ENCODE measurements around the gene SOCS4. TPM values are rescaled to one million over a fixed set of nuclear protein-coding genes. Genes with fewer than 3 reads are reported as not detected.
A peak's percentile ranks its signal among the peaks of the same experiment; 100 is the strongest.

Gene SOCS4
- total RNA-seq, 4 donors from 2014 or later = 6.4 to 17.3 (median 12.1) TPM

DNA sequence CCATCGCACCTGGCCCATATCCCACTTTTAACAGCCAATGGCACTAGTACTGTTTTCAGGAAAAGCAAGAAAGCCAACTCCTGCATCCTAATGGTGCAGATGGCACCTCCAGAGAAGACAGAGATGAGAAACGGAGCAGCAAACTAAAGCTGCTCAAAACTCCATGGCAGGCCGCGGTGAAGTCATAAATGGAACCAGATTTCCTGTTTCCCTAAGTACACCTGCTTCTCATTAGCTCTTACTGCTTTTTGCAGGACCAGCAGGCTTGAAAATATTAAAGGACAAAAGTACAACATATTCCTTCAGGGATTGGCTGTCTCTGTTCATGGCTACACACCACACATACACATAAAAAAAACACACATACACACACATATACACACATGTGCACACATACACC, 65.3 kb downstream of the SOCS4 start:
- no peaks in the 10 kb centered on the region for H3K36me3 ChIP-seq
- peaks cover 0 to 33% (median 1%) of the 10 kb centered on the region in 4 donors for H3K4me1 ChIP-seq
- no peak overlapping the region for H3K4me3 ChIP-seq
- DNase-seq = no peak
- H3K27me3 ChIP-seq = no peaks in the 10 kb centered on the region
- TF ChIP-seq POLR2A (IDR thresholded peaks at IDR 0.05) (no peak), POLR2AphosphoS5 (IDR thresholded peaks at IDR 0.05) (no peak), EP300 (IDR thresholded peaks at IDR 0.05; ENCODE audit: low read depth) (no peak)
- TF ChIP-seq, protein P1, sequence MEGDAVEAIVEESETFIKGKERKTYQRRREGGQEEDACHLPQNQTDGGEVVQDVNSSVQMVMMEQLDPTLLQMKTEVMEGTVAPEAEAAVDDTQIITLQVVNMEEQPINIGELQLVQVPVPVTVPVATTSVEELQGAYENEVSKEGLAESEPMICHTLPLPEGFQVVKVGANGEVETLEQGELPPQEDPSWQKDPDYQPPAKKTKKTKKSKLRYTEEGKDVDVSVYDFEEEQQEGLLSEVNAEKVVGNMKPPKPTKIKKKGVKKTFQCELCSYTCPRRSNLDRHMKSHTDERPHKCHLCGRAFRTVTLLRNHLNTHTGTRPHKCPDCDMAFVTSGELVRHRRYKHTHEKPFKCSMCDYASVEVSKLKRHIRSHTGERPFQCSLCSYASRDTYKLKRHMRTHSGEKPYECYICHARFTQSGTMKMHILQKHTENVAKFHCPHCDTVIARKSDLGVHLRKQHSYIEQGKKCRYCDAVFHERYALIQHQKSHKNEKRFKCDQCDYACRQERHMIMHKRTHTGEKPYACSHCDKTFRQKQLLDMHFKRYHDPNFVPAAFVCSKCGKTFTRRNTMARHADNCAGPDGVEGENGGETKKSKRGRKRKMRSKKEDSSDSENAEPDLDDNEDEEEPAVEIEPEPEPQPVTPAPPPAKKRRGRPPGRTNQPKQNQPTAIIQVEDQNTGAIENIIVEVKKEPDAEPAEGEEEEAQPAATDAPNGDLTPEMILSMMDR (IDR thresholded peaks at IDR 0.05) = no peak
- H3K9me3 ChIP-seq = no peaks in the 10 kb centered on the region
- H3K27ac ChIP-seq = peak overlapping the region; percentile 64 to 73 (median 68)
- intact Hi-C loops (cut with DNase I; ENCODE audit: low total_unique reads) (no loop called here), in situ Hi-C loops (cut with MboI; ENCODE audit: low pct_ligation_motif_present in 1 of 4, low pct_unique_long_range_greater_than_20kb in 1 of 4, low sequenced_read_pairs in 3 of 4) (loop anchor here in 2 of 4 donors (5.0 to 10.0 kb wide), 2 partner anchors 62 to 65 kb away; no protein-coding TSS in a partner anchor)
- 61 to 95% methylated on average over 3 to 4 of the region's 4 CpGs for WGBS, 2 donors (ENCODE audit: low coverage in 1 of 2)

DNA sequence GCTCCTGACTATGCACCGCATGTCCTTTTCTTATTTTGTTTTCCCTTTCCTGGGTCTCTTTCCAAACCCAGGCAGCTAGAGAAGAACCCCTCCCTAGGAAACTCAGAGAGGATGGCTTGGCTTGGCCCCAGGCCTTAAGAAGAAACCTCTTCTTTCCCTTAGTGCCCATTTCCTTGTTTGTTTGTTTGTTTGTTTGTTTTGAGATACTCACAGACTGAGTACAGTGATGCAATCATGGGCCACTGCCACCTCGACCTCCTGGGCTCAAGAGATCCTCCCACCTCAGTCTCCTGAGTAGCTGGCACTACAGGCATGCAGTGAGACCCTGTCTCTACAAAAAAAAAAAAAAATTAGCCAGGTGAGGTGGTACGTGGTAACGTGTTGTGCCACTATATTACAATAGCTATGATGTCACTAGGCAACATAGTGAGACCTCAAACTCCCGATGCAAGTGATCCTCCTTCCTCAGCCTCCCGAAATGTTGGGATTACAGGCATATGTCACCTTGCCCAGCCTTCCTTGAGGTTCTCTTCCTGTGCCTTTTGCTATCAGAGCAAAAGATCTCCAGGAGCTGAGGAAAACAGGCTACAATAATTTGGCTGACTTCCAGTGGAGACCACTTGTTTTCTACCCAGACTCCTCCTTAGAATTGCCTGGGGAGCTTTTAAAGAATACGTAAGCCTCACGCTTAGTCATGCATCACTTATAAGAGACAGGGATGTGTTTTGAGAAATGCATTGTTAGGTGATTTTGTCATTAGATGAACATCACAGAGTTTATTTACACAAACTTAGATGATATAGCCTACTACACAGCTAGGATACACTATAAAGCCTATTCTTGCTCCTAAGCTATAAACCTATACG, 67.5 kb downstream of the SOCS4 start:
- in situ Hi-C loops (cut with MboI; ENCODE audit: low pct_ligation_motif_present in 1 of 4, low pct_unique_long_range_greater_than_20kb in 1 of 4, low sequenced_read_pairs in 3 of 4) = loop anchor here in 2 of 4 donors (5.0 to 10.0 kb wide), 2 partner anchors 60 to 63 kb away; no protein-coding TSS in a partner anchor
- intact Hi-C loops (cut with DNase I; ENCODE audit: low total_unique reads) = no loop called here

DNA sequence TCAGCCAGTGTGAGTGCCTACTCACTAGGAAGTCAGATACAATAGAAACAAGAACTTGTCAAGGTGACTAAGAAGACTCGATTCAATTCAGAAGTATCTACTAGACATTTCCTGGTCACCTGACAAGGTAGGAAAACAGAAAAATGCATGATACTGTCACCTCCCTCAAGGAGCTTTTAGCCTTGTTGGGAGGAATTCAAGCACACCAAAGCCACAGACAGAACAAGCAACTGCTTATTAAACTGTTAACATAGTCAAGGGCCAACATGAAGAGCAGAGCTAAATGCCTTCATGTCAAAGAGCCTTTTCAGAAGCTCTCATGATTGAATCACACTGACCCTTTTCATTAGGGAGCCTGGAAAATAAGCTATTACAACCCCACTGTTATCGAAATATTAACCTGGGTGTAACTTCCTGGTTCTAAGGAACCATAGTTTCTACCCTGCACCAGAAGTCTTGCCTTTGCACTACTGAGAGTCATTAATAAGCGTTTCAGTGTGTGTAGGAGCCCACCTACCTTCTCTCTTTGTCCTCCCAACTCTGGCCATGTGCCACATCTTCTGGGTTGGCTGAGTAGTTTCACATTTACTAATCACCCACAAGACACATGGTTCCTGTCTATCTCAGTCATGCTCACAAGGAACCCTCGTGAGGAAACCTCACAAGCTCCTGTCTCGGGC, 71.0 kb downstream of the SOCS4 start:
- Histone ChIP-seq H3K4me3 (no peak overlapping the region), H3K36me3 (no peaks in the 10 kb centered on the region), H3K9me3 (no peaks in the 10 kb centered on the region), H3K27ac (peak overlapping the region; percentile 42 to 93 (median 60)), H3K4me1 (peaks cover 20 to 63% (median 26%) of the 10 kb centered on the region in 4 donors), H3K27me3 (no peaks in the 10 kb centered on the region)
- TF ChIP-seq POLR2AphosphoS5 (IDR thresholded peaks at IDR 0.05) (no peak), EP300 (IDR thresholded peaks at IDR 0.05; ENCODE audit: low read depth) (no peak), POLR2A (IDR thresholded peaks at IDR 0.05) (no peak)
- TF ChIP-seq, protein P1 (IDR thresholded peaks at IDR 0.05) = no peak
- DNase-seq = peak; percentile 71
- 43 to 60% methylated on average over 2 to 5 of the region's 5 CpGs for WGBS, 2 donors (ENCODE audit: low coverage in 1 of 2)
- intact Hi-C loops (cut with DNase I; ENCODE audit: low total_unique reads) = no loop called here
- in situ Hi-C loops (cut with MboI; ENCODE audit: low pct_ligation_motif_present in 1 of 4, low pct_unique_long_range_greater_than_20kb in 1 of 4, low sequenced_read_pairs in 3 of 4) = loop anchor here in 1 of 4 donors (10.0 kb wide), 1 partner anchor 57 kb away; no protein-coding TSS in a partner anchor

More for the DNA sequence above, 67.5 kb downstream of the SOCS4 start:
- Histone ChIP-seq H3K27me3 (no peaks in the 10 kb centered on the region), H3K4me3 (no peak overlapping the region), H3K4me1 (peaks cover 0 to 50% (median 6%) of the 10 kb centered on the region in 4 donors), H3K36me3 (no peaks in the 10 kb centered on the region), H3K9me3 (no peaks in the 10 kb centered on the region), H3K27ac (no peak overlapping the region)
- WGBS, 2 donors (ENCODE audit: low coverage in 1 of 2) = 48 to 75% methylated on average over 2 to 9 of the region's 9 CpGs
- no peak for DNase-seq
- TF ChIP-seq POLR2A (IDR thresholded peaks at IDR 0.05) (no peak), EP300 (IDR thresholded peaks at IDR 0.05; ENCODE audit: low read depth) (no peak), POLR2AphosphoS5 (IDR thresholded peaks at IDR 0.05) (no peak)
- TF ChIP-seq, protein P1 (IDR thresholded peaks at IDR 0.05) = no peak

DNA sequence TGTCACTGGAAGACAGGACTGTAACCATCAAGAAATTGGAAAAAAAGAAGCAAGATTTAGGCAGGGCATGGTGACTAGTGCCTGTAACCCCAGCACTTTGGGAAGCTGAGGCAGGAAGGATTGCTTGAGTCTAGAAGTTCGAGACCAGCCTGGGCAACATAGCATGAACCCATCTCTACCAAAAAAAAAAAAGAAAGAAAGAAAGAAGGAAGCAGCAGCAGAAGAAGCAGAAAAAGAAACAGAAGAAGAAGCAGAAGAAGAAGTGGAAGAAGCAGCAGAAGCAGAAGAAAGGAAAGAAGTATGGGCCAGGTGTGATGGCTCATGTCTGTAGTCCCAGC, 71.5 kb downstream of the SOCS4 start:
- peaks cover 23 to 63% (median 31%) of the 10 kb centered on the region in 4 donors for H3K4me1 ChIP-seq
- TF ChIP-seq POLR2A (IDR thresholded peaks at IDR 0.05) = no peak
- TF ChIP-seq, protein P1 (IDR thresholded peaks at IDR 0.05) = no peak
- no peak for TF ChIP-seq EP300 (IDR thresholded peaks at IDR 0.05; ENCODE audit: low read depth)
- TF ChIP-seq POLR2AphosphoS5 (IDR thresholded peaks at IDR 0.05) = no peak
- in situ Hi-C loops (cut with MboI; ENCODE audit: low pct_ligation_motif_present in 1 of 4, low pct_unique_long_range_greater_than_20kb in 1 of 4, low sequenced_read_pairs in 3 of 4) (loop anchor here in 1 of 4 donors (10.0 kb wide), 1 partner anchor 56 kb away; no protein-coding TSS in a partner anchor), intact Hi-C loops (cut with DNase I; ENCODE audit: low total_unique reads) (no loop called here)
- WGBS, 2 donors (ENCODE audit: low coverage in 1 of 2) = 80 to 89% methylated on average over 1 of the region's 1 CpG
- H3K27ac ChIP-seq = peak overlapping the region; percentile 42 to 93 (median 60)
- no peaks in the 10 kb centered on the region for H3K27me3 ChIP-seq
- H3K36me3 ChIP-seq = no peaks in the 10 kb centered on the region
- DNase-seq = no peak
- H3K9me3 ChIP-seq = no peaks in the 10 kb centered on the region
- H3K4me3 ChIP-seq = no peak overlapping the region

Measured in transverse colon (tissue), 4 donors.